ENCODE results near the gene CFAP68. TPM values are rescaled to one million over a fixed set of nuclear protein-coding genes. Genes with fewer than 3 reads are reported as not detected.

CFAP68 gene
- total and polyA plus RNA-seq, 2 of the 13 experiments (the other 11 are each of a cell fraction or from before 2014, with no cell fraction given) = 22.2 to 25.6 TPM

- POLR2A ChIA-PET = no interaction called here
- no peaks in the 10 kb centered on the region for H3K79me2 ChIP-seq (ENCODE audit: insufficient read depth, low read length)
- TF ChIP-seq ZNF580 (CRISPR knock-in tag; IDR thresholded peaks at IDR 0.05; ENCODE audit: borderline replicate concordance, low read depth) (no peak), PATZ1 (CRISPR knock-in tag; IDR thresholded peaks at IDR 0.05) (no peak), PBX3 (CRISPR knock-in tag; IDR thresholded peaks at IDR 0.05; ENCODE audit: borderline replicate concordance) (no peak), SRSF1 (optimal IDR thresholded peaks at IDR 0.05; ENCODE audit: low read depth, low read length) (no peak), TRIM24 (CRISPR knock-in tag; IDR thresholded peaks at IDR 0.05) (no peak), ZNF431 (CRISPR knock-in tag; IDR thresholded peaks at IDR 0.05; ENCODE audit: borderline replicate concordance, low read depth) (no peak), ZNF724P (CRISPR knock-in tag; IDR thresholded peaks at IDR 0.05; ENCODE audit: borderline replicate concordance) (no peak), ZNF713 (CRISPR knock-in tag; IDR thresholded peaks at IDR 0.05) (no peak), DBP (CRISPR knock-in tag; IDR thresholded peaks at IDR 0.05; ENCODE audit: not compliant biosample characterization) (no peak), ZFP1 (CRISPR knock-in tag; IDR thresholded peaks at IDR 0.05) (no peak), ZC3H13 (CRISPR knock-in tag; IDR thresholded peaks at IDR 0.05) (no peak), SNRNP70 (IDR thresholded peaks at IDR 0.05; ENCODE audit: low read depth, low read length) (no peak), ZNF512 (CRISPR knock-in tag; IDR thresholded peaks at IDR 0.05) (no peak), PCBP1 (IDR thresholded peaks at IDR 0.05; ENCODE audit: borderline replicate concordance, low read depth, low read length) (no peak), POLR2A (IDR thresholded peaks at IDR 0.05; ENCODE audit: insufficient read depth in 1 of 2, low read depth in 2 of 2, low read length in 2 of 2) (no peak), GPN1 (CRISPR knock-in tag; IDR thresholded peaks at IDR 0.05; ENCODE audit: borderline replicate concordance) (no peak), ZNF703 (CRISPR knock-in tag; IDR thresholded peaks at IDR 0.05; ENCODE audit: borderline replicate concordance) (no peak)
Measured at GRCh38 chr11:111860257-111860656, 19.1 kb upstream of the CFAP68 start.

More at GRCh38 chr11:111860257-111860656, 19.1 kb upstream of the CFAP68 start:
- BruUV-seq (replicated peaks) = no TSS peak
- Histone ChIP-seq H3K4me1 (ENCODE audit: insufficient read depth, low read length) (0 out of 2 replicates have a peak, but pooled peaks cover 8% of the 10 kb centered on the region), H3K27ac (ENCODE audit: extremely low read length, insufficient read depth, low read length) (no peak overlapping the region), H3K9ac (ENCODE audit: insufficient read depth, low read depth, low read length) (no peak overlapping the region), H3K27me3 (ENCODE audit: control insufficient read depth in 1 of 2, insufficient read depth in 2 of 2, low read length in 2 of 2) (no peaks in the 10 kb centered on the region), H3K4me2 (ENCODE audit: low read depth, low read length) (no peak overlapping the region), H3K9me3 (ENCODE audit: low read length) (no peaks in the 10 kb centered on the region), H2AFZ (ENCODE audit: low read length) (no peak overlapping the region), H4K20me1 (ENCODE audit: insufficient read depth, low read length) (no peaks in the 10 kb centered on the region), H3K4me3 (replicated peaks in 1 of 3; ENCODE audit: insufficient read depth in 1 of 3, low read depth in 2 of 3, low read length in 3 of 3) (no peak overlapping the region), H3K36me3 (replicated peaks in 1 of 2; ENCODE audit: control insufficient read depth in 1 of 2, insufficient read depth in 2 of 2, low read length in 2 of 2) (peaks cover 2 to 46% of the 10 kb centered on the region in 2 experiments; a peak in 3 of 5 replicates)
- ATAC-seq (no peak), FAIRE-seq (no peak), DNase-seq (ENCODE audit: low spot score) (no peak)
- CTCF ChIA-PET (ENCODE audit: low intra/inter-chr PET ratio, low total read pairs) = no interaction called here
- intact Hi-C loops (cut with micrococcal nuclease; ENCODE audit: unreplicated experiment) (no loop called here), in situ Hi-C loops (cut with HindIII; ENCODE audit: extremely low pct_ligation_motif_present, low pct_unique_long_range_greater_than_20kb) (no loop called here)
- 94% methylated on average over 3 of the region's 3 CpGs for WGBS (ENCODE audit: low lambda C conversion rate)
